ENCODE data around the gene PI4KA.

PI4KA gene

GRCh38 chr22:20844055-20845037 lies 14.3 kb downstream of the PI4KA start:
- no peak for TF ChIP-seq ARNTL (CRISPR knock-in tag; IDR thresholded peaks at IDR 0.05; ENCODE audit: borderline replicate concordance, low read depth)
- no peak for ATAC-seq

DNA sequence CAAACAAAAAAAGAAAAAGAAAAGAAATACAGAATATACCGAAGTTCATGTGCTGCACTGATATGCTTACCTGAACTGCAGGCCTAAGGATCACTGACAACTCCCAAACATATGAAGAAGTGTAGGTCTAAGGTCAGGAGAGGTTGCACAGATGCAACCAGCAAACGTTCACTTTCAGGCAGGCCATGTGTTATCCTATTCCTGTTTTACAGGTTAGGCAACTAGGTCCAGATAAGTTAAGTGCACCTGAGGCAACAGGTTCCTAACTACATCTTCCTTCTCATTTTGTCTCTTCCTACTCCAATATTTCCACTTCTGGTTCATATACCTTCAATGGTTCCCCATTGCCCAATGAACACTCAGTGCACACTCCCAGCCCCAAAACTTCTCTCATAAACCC lies 15.1 kb downstream of the PI4KA start:
- no peak for ATAC-seq
- TF ChIP-seq ZFP3 (CRISPR knock-in tag; IDR thresholded peaks at IDR 0.05) (no peak), GLIS3 (CRISPR knock-in tag; IDR thresholded peaks at IDR 0.05) (no peak), TCF4 (CRISPR knock-in tag; IDR thresholded peaks at IDR 0.05; ENCODE audit: borderline replicate concordance) (no peak), SNAI2 (CRISPR knock-in tag; IDR thresholded peaks at IDR 0.05) (no peak), ZNF565 (CRISPR knock-in tag; conservative IDR thresholded peaks at IDR 0.05; ENCODE audit: low read depth) (no peak), TOX (CRISPR knock-in tag; IDR thresholded peaks at IDR 0.05; ENCODE audit: borderline replicate concordance) (no peak), ESRRG (CRISPR knock-in tag; IDR thresholded peaks at IDR 0.05) (no peak), ZFP30 (CRISPR knock-in tag; IDR thresholded peaks at IDR 0.05) (no peak), CSDC2 (CRISPR knock-in tag; IDR thresholded peaks at IDR 0.05) (no peak), RARB (CRISPR knock-in tag; IDR thresholded peaks at IDR 0.05) (no peak), ARNTL (CRISPR knock-in tag; IDR thresholded peaks at IDR 0.05; ENCODE audit: borderline replicate concordance, low read depth) (no peak), ZNF70 (CRISPR knock-in tag; IDR thresholded peaks at IDR 0.05) (no peak), ZC3H10 (CRISPR knock-in tag; IDR thresholded peaks at IDR 0.05) (no peak), OSR1 (CRISPR knock-in tag; IDR thresholded peaks at IDR 0.05) (no peak), ZNF8 (CRISPR knock-in tag; IDR thresholded peaks at IDR 0.05) (no peak), POU6F1 (CRISPR knock-in tag; IDR thresholded peaks at IDR 0.05; ENCODE audit: borderline replicate concordance, low read depth) (no peak)
- TF ChIP-seq, protein P1, sequence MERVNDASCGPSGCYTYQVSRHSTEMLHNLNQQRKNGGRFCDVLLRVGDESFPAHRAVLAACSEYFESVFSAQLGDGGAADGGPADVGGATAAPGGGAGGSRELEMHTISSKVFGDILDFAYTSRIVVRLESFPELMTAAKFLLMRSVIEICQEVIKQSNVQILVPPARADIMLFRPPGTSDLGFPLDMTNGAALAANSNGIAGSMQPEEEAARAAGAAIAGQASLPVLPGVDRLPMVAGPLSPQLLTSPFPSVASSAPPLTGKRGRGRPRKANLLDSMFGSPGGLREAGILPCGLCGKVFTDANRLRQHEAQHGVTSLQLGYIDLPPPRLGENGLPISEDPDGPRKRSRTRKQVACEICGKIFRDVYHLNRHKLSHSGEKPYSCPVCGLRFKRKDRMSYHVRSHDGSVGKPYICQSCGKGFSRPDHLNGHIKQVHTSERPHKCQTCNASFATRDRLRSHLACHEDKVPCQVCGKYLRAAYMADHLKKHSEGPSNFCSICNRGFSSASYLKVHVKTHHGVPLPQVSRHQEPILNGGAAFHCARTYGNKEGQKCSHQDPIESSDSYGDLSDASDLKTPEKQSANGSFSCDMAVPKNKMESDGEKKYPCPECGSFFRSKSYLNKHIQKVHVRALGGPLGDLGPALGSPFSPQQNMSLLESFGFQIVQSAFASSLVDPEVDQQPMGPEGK (CRISPR knock-in tag; IDR thresholded peaks at IDR 0.05; ENCODE audit: borderline replicate concordance), result no peak
- TF ChIP-seq, protein P2, sequence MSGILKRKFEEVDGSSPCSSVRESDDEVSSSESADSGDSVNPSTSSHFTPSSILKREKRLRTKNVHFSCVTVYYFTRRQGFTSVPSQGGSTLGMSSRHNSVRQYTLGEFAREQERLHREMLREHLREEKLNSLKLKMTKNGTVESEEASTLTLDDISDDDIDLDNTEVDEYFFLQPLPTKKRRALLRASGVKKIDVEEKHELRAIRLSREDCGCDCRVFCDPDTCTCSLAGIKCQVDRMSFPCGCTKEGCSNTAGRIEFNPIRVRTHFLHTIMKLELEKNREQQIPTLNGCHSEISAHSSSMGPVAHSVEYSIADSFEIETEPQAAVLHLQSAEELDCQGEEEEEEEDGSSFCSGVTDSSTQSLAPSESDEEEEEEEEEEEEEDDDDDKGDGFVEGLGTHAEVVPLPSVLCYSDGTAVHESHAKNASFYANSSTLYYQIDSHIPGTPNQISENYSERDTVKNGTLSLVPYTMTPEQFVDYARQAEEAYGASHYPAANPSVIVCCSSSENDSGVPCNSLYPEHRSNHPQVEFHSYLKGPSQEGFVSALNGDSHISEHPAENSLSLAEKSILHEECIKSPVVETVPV (CRISPR knock-in tag; IDR thresholded peaks at IDR 0.05), result no peak
- TF ChIP-seq, protein P3, sequence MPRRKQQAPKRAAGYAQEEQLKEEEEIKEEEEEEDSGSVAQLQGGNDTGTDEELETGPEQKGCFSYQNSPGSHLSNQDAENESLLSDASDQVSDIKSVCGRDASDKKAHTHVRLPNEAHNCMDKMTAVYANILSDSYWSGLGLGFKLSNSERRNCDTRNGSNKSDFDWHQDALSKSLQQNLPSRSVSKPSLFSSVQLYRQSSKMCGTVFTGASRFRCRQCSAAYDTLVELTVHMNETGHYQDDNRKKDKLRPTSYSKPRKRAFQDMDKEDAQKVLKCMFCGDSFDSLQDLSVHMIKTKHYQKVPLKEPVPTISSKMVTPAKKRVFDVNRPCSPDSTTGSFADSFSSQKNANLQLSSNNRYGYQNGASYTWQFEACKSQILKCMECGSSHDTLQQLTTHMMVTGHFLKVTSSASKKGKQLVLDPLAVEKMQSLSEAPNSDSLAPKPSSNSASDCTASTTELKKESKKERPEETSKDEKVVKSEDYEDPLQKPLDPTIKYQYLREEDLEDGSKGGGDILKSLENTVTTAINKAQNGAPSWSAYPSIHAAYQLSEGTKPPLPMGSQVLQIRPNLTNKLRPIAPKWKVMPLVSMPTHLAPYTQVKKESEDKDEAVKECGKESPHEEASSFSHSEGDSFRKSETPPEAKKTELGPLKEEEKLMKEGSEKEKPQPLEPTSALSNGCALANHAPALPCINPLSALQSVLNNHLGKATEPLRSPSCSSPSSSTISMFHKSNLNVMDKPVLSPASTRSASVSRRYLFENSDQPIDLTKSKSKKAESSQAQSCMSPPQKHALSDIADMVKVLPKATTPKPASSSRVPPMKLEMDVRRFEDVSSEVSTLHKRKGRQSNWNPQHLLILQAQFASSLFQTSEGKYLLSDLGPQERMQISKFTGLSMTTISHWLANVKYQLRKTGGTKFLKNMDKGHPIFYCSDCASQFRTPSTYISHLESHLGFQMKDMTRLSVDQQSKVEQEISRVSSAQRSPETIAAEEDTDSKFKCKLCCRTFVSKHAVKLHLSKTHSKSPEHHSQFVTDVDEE (CRISPR knock-in tag; IDR thresholded peaks at IDR 0.05), result no peak
- TF ChIP-seq, protein P4, sequence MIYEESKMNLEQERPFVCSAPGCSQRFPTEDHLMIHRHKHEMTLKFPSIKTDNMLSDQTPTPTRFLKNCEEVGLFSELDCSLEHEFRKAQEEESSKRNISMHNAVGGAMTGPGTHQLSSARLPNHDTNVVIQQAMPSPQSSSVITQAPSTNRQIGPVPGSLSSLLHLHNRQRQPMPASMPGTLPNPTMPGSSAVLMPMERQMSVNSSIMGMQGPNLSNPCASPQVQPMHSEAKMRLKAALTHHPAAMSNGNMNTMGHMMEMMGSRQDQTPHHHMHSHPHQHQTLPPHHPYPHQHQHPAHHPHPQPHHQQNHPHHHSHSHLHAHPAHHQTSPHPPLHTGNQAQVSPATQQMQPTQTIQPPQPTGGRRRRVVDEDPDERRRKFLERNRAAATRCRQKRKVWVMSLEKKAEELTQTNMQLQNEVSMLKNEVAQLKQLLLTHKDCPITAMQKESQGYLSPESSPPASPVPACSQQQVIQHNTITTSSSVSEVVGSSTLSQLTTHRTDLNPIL (CRISPR knock-in tag; IDR thresholded peaks at IDR 0.05; ENCODE audit: low read depth), result no peak

Measured in SK-N-SH treated with all-trans-retinoic acid at 6 μM for 48 hours (cell line).